ENCODE measurements around the gene TMA16. TPM values are rescaled to one million over a fixed set of nuclear protein-coding genes. Genes with fewer than 3 reads are reported as not detected.
A peak's percentile ranks its signal among the peaks of the same experiment; 100 is the strongest.
"Not testable (repeated sequence)": the region's sequence is repeated elsewhere in the genome, so short reads cannot be mapped to it uniquely, and the experiment has no call there.

TMA16 gene
- total RNA-seq = 10 to 100 TPM in 1 of 3 donors, 1 to 10 TPM in 2; 8.1 to 10.7 (median 9.1) TPM
- total RNA-seq (2013) = 30.2 TPM

DNA sequence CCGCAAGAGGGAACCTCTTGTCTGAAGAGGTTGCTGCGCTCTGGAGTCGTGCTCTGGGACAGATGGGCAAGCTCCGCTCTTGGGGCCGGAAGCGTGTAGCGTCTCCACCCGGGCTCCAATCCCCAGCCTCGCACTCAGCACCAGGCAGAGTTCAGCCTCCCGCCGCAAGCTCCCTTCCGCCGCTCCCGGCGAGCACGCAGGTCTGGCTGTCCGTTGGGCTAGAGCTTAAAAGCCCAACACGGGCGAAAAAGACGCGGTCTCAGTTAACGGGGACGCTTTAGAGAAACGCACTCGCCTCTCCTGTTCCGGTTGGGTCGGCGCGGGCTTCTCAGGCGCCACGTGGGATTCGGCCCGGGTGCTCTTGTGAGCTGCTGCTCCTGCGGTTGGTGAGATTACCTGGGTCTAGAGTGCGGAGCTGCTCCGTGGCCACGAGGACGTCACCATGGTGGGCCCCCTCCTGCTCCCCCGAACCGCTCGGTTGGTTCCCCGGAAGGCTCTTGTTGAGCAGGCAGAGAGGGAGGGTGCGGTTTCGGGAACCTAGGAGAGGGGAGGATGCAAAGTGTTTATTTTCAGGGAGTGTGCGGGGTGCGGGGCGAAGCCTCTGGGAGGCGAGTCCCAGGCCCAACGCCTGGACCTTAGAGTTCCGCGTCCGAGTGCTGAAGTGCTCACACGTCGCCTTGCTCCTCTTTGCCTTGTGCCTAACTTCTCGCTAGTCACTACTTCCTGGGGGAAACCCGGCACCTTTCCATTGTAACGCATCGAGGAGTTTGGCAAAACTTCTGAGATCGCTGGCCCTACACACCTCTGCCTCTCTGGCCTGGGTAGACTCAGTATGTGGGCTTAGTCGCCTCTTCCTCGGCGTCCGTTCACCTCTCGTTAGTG is at the start of gene TMA16:
Gene TMA16, plus strand, starts transcription at position 331 of the 882 bp plus-strand sequence. Its CDS starts 112 bp downstream, at position 443.
- peak within 1 kb of the TSS; percentile 97 for H3K4me3 ChIP-seq (ENCODE audit: low read length)

DNA sequence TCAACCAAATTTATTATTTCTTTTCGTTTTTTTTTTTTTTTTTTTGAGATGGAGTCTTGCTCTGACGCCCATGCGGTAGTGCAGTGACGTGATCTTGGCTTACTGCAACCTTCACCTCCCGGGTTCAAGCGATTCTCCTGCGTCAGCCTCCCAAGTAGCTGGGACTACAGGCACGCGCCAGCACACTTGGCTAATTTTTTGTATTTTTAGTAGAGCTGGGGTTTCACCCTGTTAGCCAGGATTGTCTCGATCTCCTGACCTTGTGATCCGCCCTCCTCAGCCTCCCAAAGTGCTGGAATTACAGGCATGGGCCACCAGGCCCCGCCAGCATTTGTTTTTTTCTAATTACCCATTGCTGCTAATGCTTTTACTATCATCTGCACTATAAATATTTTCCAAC is 47.5 kb upstream of the TMA16 start:
- H3K36me3 Mint-ChIP-seq; H3K4me3 Mint-ChIP-seq; H3K9me3 Mint-ChIP-seq; H3K27ac ChIP-seq (ENCODE audit: low read length); H3K4me1 ChIP-seq (ENCODE audit: control insufficient read depth, insufficient read depth, low read length); H3K4me3 ChIP-seq (ENCODE audit: low read length); ATAC-seq; DNase-seq; H3K27me3 ChIP-seq (ENCODE audit: control insufficient read depth, insufficient read depth, low read length); H3K9me3 ChIP-seq (ENCODE audit: control insufficient read depth, insufficient read depth, low read length); H3K27me3 Mint-ChIP-seq (ENCODE audit: low read depth in 2 of 2); H3K36me3 ChIP-seq (ENCODE audit: control insufficient read depth, insufficient read depth, low read length); H3K27ac Mint-ChIP-seq; intact Hi-C loops (cut with micrococcal nuclease); H3K4me1 Mint-ChIP-seq: not testable (repeated sequence)
- WGBS (ENCODE audit: insufficient coverage) = 87% methylated on average over 12 of the region's 12 CpGs

More for the DNA sequence above, at the start of gene TMA16:
- H3K27ac Mint-ChIP-seq = peak within 1 kb of the TSS; percentile 92 to 97
- TF ChIP-seq CTCF (IDR thresholded peaks at IDR 0.05) = no peak
- Histone ChIP-seq H3K36me3 (ENCODE audit: control insufficient read depth, insufficient read depth, low read length) (no peaks in the 10 kb centered on the region), H3K27me3 (ENCODE audit: control insufficient read depth, insufficient read depth, low read length) (no peaks in the 10 kb centered on the region), H3K27ac (ENCODE audit: low read length) (peak within 1 kb of the TSS; percentile 76), H3K9me3 (ENCODE audit: control insufficient read depth, insufficient read depth, low read length) (no peaks in the 10 kb centered on the region), H3K4me1 (ENCODE audit: control insufficient read depth, insufficient read depth, low read length) (peaks cover 18% of the 10 kb centered on the region)
- peak within 1 kb of the TSS; percentile 99 for H3K4me3 Mint-ChIP-seq
- H3K9me3 Mint-ChIP-seq = no peaks in the 10 kb centered on the region
- no peaks in the 10 kb centered on the region for H3K36me3 Mint-ChIP-seq
- H3K4me1 Mint-ChIP-seq = peaks cover 35 to 43% of the 10 kb centered on the region in 2 donors
- intact Hi-C loops (cut with micrococcal nuclease) = loop anchor here (2.0 kb wide), 1 partner anchor 50 kb away; no protein-coding TSS in a partner anchor
- H3K27me3 Mint-ChIP-seq (ENCODE audit: low read depth in 2 of 2) = peaks cover 0 to 3% of the 10 kb centered on the region in 2 donors
- peak; percentile 81 to 87 (median 87) for ATAC-seq
- under 1% methylated on average over 64 of the region's 64 CpGs for WGBS (ENCODE audit: insufficient coverage)
- peak; percentile 63 to 89 for DNase-seq

- no peaks in the 10 kb centered on the region for H3K4me1 Mint-ChIP-seq
- H3K4me3 Mint-ChIP-seq = no peak overlapping the region
- Histone ChIP-seq H3K4me3 (ENCODE audit: low read length) (no peak overlapping the region), H3K4me1 (ENCODE audit: control insufficient read depth, insufficient read depth, low read length) (no peaks in the 10 kb centered on the region), H3K36me3 (ENCODE audit: control insufficient read depth, insufficient read depth, low read length) (no peaks in the 10 kb centered on the region), H3K27ac (ENCODE audit: low read length) (no peak overlapping the region), H3K27me3 (ENCODE audit: control insufficient read depth, insufficient read depth, low read length) (no peaks in the 10 kb centered on the region), H3K9me3 (ENCODE audit: control insufficient read depth, insufficient read depth, low read length) (no peaks in the 10 kb centered on the region)
- TF ChIP-seq CTCF (IDR thresholded peaks at IDR 0.05) = no peak
- peaks cover 0 to 6% of the 10 kb centered on the region in 2 donors for H3K27me3 Mint-ChIP-seq (ENCODE audit: low read depth in 2 of 2)
- no peak for DNase-seq
- H3K36me3 Mint-ChIP-seq = no peaks in the 10 kb centered on the region
- intact Hi-C loops (cut with micrococcal nuclease) = no loop called here
- WGBS (ENCODE audit: insufficient coverage) = no CpG with 5 or more reads among the region's 1 CpG
- no peaks in the 10 kb centered on the region for H3K9me3 Mint-ChIP-seq
- H3K27ac Mint-ChIP-seq = no peak overlapping the region
- no peak for ATAC-seq
Observed at GRCh38 chr4:163447481-163447880, 47.0 kb upstream of the TMA16 start.

DNA sequence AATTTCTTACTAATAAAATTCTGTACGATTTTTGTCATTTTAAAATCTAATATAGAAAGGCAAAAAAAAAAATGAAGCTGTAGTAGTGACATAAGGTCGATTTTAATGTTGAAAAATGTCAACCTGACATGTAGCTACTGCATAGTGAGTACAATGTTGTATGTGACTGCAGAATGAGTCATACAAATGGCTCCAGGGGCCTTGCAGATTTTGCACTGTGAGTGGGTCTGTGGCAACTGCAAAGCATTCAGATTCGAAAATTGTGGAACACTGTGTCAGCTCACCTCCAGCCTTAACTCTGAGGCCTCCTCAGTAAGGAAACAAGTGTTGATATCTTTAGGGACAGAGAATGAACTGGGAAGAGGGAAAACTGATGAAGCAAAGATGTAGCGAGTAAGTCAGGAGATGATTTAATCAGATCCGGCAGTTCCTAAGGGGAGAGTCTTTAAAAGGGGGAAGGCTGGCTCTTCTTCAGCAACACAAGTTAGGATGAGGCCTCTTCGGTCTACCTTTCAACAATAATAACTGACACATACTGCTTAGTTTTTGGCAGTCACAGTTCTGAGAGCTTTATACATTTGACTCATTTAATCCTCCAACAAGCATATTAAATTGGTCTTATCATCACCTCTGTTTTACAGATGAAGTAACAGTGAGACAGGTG is 45.8 kb upstream of the TMA16 start:
- no peak for TF ChIP-seq CTCF (IDR thresholded peaks at IDR 0.05)
- H3K4me1 ChIP-seq (ENCODE audit: control insufficient read depth, insufficient read depth, low read length) = no peaks in the 10 kb centered on the region
- Mint-ChIP-seq H3K27me3 (ENCODE audit: low read depth in 2 of 2) (peaks cover 0 to 3% of the 10 kb centered on the region in 2 donors), H3K36me3 (no peaks in the 10 kb centered on the region), H3K9me3 (no peaks in the 10 kb centered on the region), H3K4me3 (no peak overlapping the region), H3K27ac (no peak overlapping the region), H3K4me1 (no peaks in the 10 kb centered on the region)
- H3K4me3 ChIP-seq (ENCODE audit: low read length) = no peak overlapping the region
- H3K9me3 ChIP-seq (ENCODE audit: control insufficient read depth, insufficient read depth, low read length) = no peaks in the 10 kb centered on the region
- ATAC-seq = no peak
- intact Hi-C loops (cut with micrococcal nuclease) = no loop called here
- no peak for DNase-seq
- no peaks in the 10 kb centered on the region for H3K27me3 ChIP-seq (ENCODE audit: control insufficient read depth, insufficient read depth, low read length)
- no peak overlapping the region for H3K27ac ChIP-seq (ENCODE audit: low read length)
- 73% methylated on average over 6 of the region's 6 CpGs for WGBS (ENCODE audit: insufficient coverage)
- H3K36me3 ChIP-seq (ENCODE audit: control insufficient read depth, insufficient read depth, low read length) = no peaks in the 10 kb centered on the region
